Astrocyte (in vitro differentiated cells and primary cell): Measurements from ENCODE around the gene MVP.

ENCODE experiments used
- CTCF ChIP-seq: IDR thresholded peaks from 2 replicates; pipeline ENCODE4 v1.5.1; 2011; ENCODE audit warnings: low read depth, mild to moderate bottlenecking, inconsistent platforms, low read length, moderate library complexity; ENCODE audit not compliant: insufficient read depth
- EZH2 ChIP-seq: IDR thresholded peaks from 2 replicates; pipeline ENCODE4 v1.6.1; 2012; ENCODE audit warnings: mild to moderate bottlenecking, low read length, inconsistent platforms; ENCODE audit not compliant: insufficient read depth

GRCh38 chr16:29814592-29814991, 5.7 kb upstream of the MVP start:
- TF ChIP-seq CTCF (no peak), EZH2 (no peak)
